ENCODE results near the gene ITIH4. TPM values are rescaled to one million over a fixed set of nuclear protein-coding genes. Genes with fewer than 3 reads are reported as not detected.

ITIH4 gene
- total RNA-seq, 3 donors from 2014 or later = 5.6 to 9.5 (median 5.8) TPM

DNA sequence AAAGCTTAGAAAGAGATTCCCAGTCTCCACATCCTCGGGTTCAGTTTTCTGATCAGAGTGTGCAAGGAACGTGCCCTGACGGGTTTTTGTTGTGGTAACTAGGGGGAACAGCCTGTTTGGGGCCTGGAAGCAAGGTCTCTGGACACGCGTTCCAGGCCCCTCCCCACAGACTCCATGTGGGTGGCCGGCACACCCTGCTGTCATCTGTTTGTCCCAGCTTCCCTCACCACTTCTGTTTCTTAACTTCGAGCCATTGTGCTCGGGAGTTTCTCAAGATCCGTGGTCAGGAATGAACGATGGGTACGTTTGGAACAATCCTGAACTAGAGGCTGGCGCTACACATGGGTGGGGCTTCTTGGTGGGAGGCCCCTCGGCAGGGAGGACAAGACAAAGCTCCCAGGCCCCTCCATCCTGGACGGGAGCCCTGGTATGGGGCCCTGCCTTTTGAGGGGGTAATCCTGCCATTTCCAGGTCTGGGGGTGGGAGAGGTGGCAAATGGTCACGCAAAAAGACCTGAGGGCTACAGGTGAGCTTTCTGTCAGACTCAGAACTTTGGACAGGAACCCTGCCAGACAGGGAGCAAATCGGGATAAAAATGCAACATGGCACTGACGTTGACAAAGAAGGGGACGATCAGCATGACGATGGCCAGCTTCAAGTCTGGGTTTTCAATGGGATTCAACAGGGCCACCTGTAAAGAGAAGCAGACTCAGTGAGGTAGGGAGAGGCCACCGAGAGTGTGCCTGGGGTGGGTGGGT, 12.8 kb upstream of the ITIH4 start:
- intact Hi-C loops (cut with DNase I; ENCODE audit: low total_unique reads) = no loop called here
- H3K36me3 ChIP-seq = no peaks in the 10 kb centered on the region
- TF ChIP-seq POLR2A (IDR thresholded peaks at IDR 0.05) (no peak), CTCF (IDR thresholded peaks at IDR 0.05) (no peak), POLR2AphosphoS5 (IDR thresholded peaks at IDR 0.05) (no peak)
- H3K27me3 ChIP-seq = no peaks in the 10 kb centered on the region
- no peak overlapping the region for H3K4me3 ChIP-seq
- no peak for DNase-seq (ENCODE audit: low spot score in 2 of 2)
- no peaks in the 10 kb centered on the region for H3K9me3 ChIP-seq
- peak overlapping the region in 1 of 2 donors; percentile 41 for H3K27ac ChIP-seq
- no peaks in the 10 kb centered on the region for H3K4me1 ChIP-seq

- intact Hi-C loops (cut with DNase I; ENCODE audit: low total_unique reads) = no loop called here
- Histone ChIP-seq H3K36me3 (no peaks in the 10 kb centered on the region), H3K27me3 (no peaks in the 10 kb centered on the region)
Observed at GRCh38 chr3:52842424-52842823, 12.0 kb upstream of the ITIH4 start.

GRCh38 chr3:52841981-52842340, 11.5 kb upstream of the ITIH4 start:
- no peak for TF ChIP-seq POLR2AphosphoS5 (IDR thresholded peaks at IDR 0.05)
- no peak for TF ChIP-seq CTCF (IDR thresholded peaks at IDR 0.05)
- Histone ChIP-seq H3K9me3 (no peaks in the 10 kb centered on the region), H3K36me3 (no peaks in the 10 kb centered on the region), H3K4me3 (no peak overlapping the region), H3K4me1 (no peaks in the 10 kb centered on the region), H3K27me3 (no peaks in the 10 kb centered on the region), H3K27ac (no peak overlapping the region)
- DNase-seq (ENCODE audit: low spot score in 2 of 2) = no peak
- intact Hi-C loops (cut with DNase I; ENCODE audit: low total_unique reads) = no loop called here

More at GRCh38 chr3:52842424-52842823, 12.0 kb upstream of the ITIH4 start:
- DNase-seq (ENCODE audit: low spot score in 2 of 2) = no peak
- no peaks in the 10 kb centered on the region for H3K4me1 ChIP-seq
- no peak overlapping the region for H3K4me3 ChIP-seq
- H3K9me3 ChIP-seq = no peaks in the 10 kb centered on the region
- TF ChIP-seq CTCF (IDR thresholded peaks at IDR 0.05) (no peak), POLR2AphosphoS5 (IDR thresholded peaks at IDR 0.05) (no peak), POLR2A (IDR thresholded peaks at IDR 0.05) (no peak)
- H3K27ac ChIP-seq = peak overlapping the region in 1 of 2 donors; percentile 41

- H3K4me3 ChIP-seq = no peak overlapping the region
- no peaks in the 10 kb centered on the region for H3K9me3 ChIP-seq
- no peaks in the 10 kb centered on the region for H3K36me3 ChIP-seq
- no peak for DNase-seq (ENCODE audit: low spot score in 2 of 2)
- no peaks in the 10 kb centered on the region for H3K27me3 ChIP-seq
- no peaks in the 10 kb centered on the region for H3K4me1 ChIP-seq
- H3K27ac ChIP-seq = no peak overlapping the region
- no peak for TF ChIP-seq CTCF (IDR thresholded peaks at IDR 0.05)
- TF ChIP-seq POLR2A (IDR thresholded peaks at IDR 0.05) = no peak
- no peak for TF ChIP-seq POLR2AphosphoS5 (IDR thresholded peaks at IDR 0.05)
- intact Hi-C loops (cut with DNase I; ENCODE audit: low total_unique reads) = no loop called here
Observed at GRCh38 chr3:52841211-52841980, 10.9 kb upstream of the ITIH4 start.

- TF ChIP-seq CTCF (IDR thresholded peaks at IDR 0.05) = no peak
- TF ChIP-seq POLR2A (IDR thresholded peaks at IDR 0.05) = no peak
- DNase-seq (ENCODE audit: low spot score in 2 of 2) = no peak
- Histone ChIP-seq H3K9me3 (no peaks in the 10 kb centered on the region), H3K27ac (no peak overlapping the region), H3K4me1 (no peaks in the 10 kb centered on the region), H3K27me3 (no peaks in the 10 kb centered on the region), H3K4me3 (no peak overlapping the region), H3K36me3 (no peaks in the 10 kb centered on the region)
- intact Hi-C loops (cut with DNase I; ENCODE audit: low total_unique reads) = no loop called here
Observed at GRCh38 chr3:52839892-52840545, 9.5 kb upstream of the ITIH4 start.

All from breast epithelium (tissue), 4 donors.